OCI-LY7 (cell line): ENCODE measurements around the gene LRRC1. TPM values are rescaled to one million over a fixed set of nuclear protein-coding genes. Genes with fewer than 3 reads are reported as not detected.

ENCODE experiments used
- BruUV-seq: library from RNA; stranded (reverse); fragments of 400-500 nt; replicated peaks from 2 replicates; lab custom pipeline; 2021; lab: Mats Ljungman, UMichigan
- CTCF ChIA-PET: fragments of 300-600 bp; sonication (Branson Sonifier 250); formaldehyde crosslinking; loops from one replicate; lab custom pipeline; 2022; ENCODE audit warnings: antibody characterized with exemption; ENCODE audit not compliant: unreplicated experiment; lab: Charles Lee
- POLR2A ChIA-PET: fragments of 300-600 bp; sonication (Branson Sonifier 250); formaldehyde crosslinking; loops from one replicate; lab custom pipeline; 2022; ENCODE audit warnings: antibody characterized with exemption; lab: Charles Lee
- DNase-seq: peaks from one replicate; pipeline ENCODE4 v3.0.0-alpha.2; 2015; ENCODE audit warnings: low spot score
- H2AFZ ChIP-seq: fragments of 200-600 bp; sonication (generic), shearing (Covaris generic); 2 replicates; pipeline ENCODE4 v1.6.1; 2014; ENCODE audit warnings: mild to moderate bottlenecking, antibody characterized with exemption, low read length, moderate library complexity
- H3K27ac ChIP-seq: fragments of 200-600 bp; sonication (generic); 2 replicates; pipeline ENCODE4 v1.5.1; 2014; ENCODE audit warnings: mixed run types, low read depth, mild to moderate bottlenecking, moderate library complexity, low read length, inconsistent platforms; ENCODE audit not compliant: poor library complexity, severe bottlenecking
- H3K36me3 ChIP-seq: fragments of 200-600 bp; sonication (generic); 2 replicates; pipeline ENCODE4 v1.6.1; 2014; ENCODE audit warnings: mild to moderate bottlenecking, antibody characterized with exemption, low read length, moderate library complexity, mixed read lengths; ENCODE audit not compliant: insufficient read depth
- H3K4me1 ChIP-seq: fragments of 200-600 bp; sonication (generic); 2 replicates; pipeline ENCODE4 v1.5.1; 2014; ENCODE audit warnings: mild to moderate bottlenecking, low read length; ENCODE audit not compliant: insufficient read depth, poor library complexity, severe bottlenecking
- H3K4me2 ChIP-seq: fragments of 200-600 bp; sonication (generic); 2 replicates; pipeline ENCODE4 v1.6.1; 2014; ENCODE audit warnings: mild to moderate bottlenecking, low read length
- H3K4me3 ChIP-seq: fragments of 200-600 bp; sonication (generic); 2 replicates; pipeline ENCODE4 v1.5.1; 2014; ENCODE audit warnings: mild to moderate bottlenecking, low read depth, low read length; ENCODE audit not compliant: poor library complexity, severe bottlenecking
- H3K79me2 ChIP-seq: fragments of 200-600 bp; sonication (generic); 2 replicates; pipeline ENCODE4 v1.6.1; 2016; ENCODE audit warnings: low read depth, mild to moderate bottlenecking, low read length, moderate library complexity, mixed read lengths; ENCODE audit not compliant: insufficient read depth
- H3K9me2 ChIP-seq: fragments of 200-600 bp; sonication (generic); 2 replicates; pipeline ENCODE4 v1.6.1; 2016; ENCODE audit warnings: mild to moderate bottlenecking, low read length, mixed read lengths; ENCODE audit not compliant: insufficient read depth
- H3K9me3 ChIP-seq: fragments of 200-600 bp; sonication (generic); 2 replicates; pipeline ENCODE4 v1.6.1; 2014; ENCODE audit warnings: mild to moderate bottlenecking, mixed run types, low read length, mixed read lengths
- H4K20me1 ChIP-seq: fragments of 200-600 bp; sonication (generic); 2 replicates; pipeline ENCODE4 v1.6.1; 2014; ENCODE audit warnings: mild to moderate bottlenecking, antibody characterized with exemption, low read length, moderate library complexity, mixed read lengths; ENCODE audit not compliant: insufficient read depth
- CTCF ChIP-seq: fragments of 200-600 bp; sonication (generic); conservative IDR thresholded peaks from 2 replicates; pipeline ENCODE4 v1.5.1; 2014; ENCODE audit warnings: mild to moderate bottlenecking, antibody characterized with exemption, low read length, moderate library complexity, mixed read lengths
- EZH2phosphoT487 ChIP-seq: fragments of 200-600 bp; sonication (generic); IDR thresholded peaks from 2 replicates; pipeline ENCODE4 v1.6.1; 2018; ENCODE audit warnings: low read depth, borderline replicate concordance, mild to moderate bottlenecking, mixed run types, antibody characterized with exemption, low read length, moderate library complexity, mixed read lengths
- intact Hi-C: fragments of 100-400 bp; cut with micrococcal nuclease; formaldehyde crosslinking; loops from one replicate; pipeline ENCODE4 v1.10.0; 2022; ENCODE audit not compliant: unreplicated experiment
- total RNA-seq, 2 experiments: library from RNA; depleted of rRNA in 1 of 2; stranded (reverse); fragments of >200 nt in 1 of 2; shearing (Covaris generic) in 1 of 2; gene quantifications; 2 replicates each; pipeline ENCODE4 v1.2.3, GENCODE V29; 2014 to 2022

Gene LRRC1
- total RNA-seq, 2 experiments from 2014 or later, result 8.2 to 8.4 TPM

- BruUV-seq, result no TSS peak
- Histone ChIP-seq H3K36me3 (no peaks in the 10 kb centered on the region), H4K20me1 (peaks cover 10% of the 10 kb centered on the region), H3K4me1 (no peaks in the 10 kb centered on the region), H3K4me3 (no peak overlapping the region), H3K27ac (no peak overlapping the region), H3K9me2 (no peaks in the 10 kb centered on the region), H3K4me2 (no peak overlapping the region), H3K9me3 (no peaks in the 10 kb centered on the region), H2AFZ (no peak overlapping the region), H3K79me2 (no peaks in the 10 kb centered on the region)
- ChIA-PET POLR2A (interaction anchor here (0.6 to 1.4 kb wide), 6 partner anchors 8 to 147 kb away, joined by 3 to 8 read pairs (median 4); no protein-coding TSS in a partner anchor), CTCF (no interaction called here)
- TF ChIP-seq EZH2phosphoT487 (no peak), CTCF (no peak)
- intact Hi-C loops, result no loop called here
- DNase-seq, result no peak
These were observed 33.4 kb downstream of the LRRC1 start for GRCh38 chr6:53828215-53828614.

- Histone ChIP-seq H3K79me2 (no peaks in the 10 kb centered on the region), H3K4me2 (no peak overlapping the region), H3K4me3 (no peak overlapping the region)
These were observed 34.3 kb downstream of the LRRC1 start for GRCh38 chr6:53828966-53829697.

More at GRCh38 chr6:53828966-53829697, 34.3 kb downstream of the LRRC1 start:
- H2AFZ ChIP-seq, result no peak overlapping the region
- TF ChIP-seq CTCF, result no peak
- TF ChIP-seq EZH2phosphoT487, result no peak
- H3K36me3 ChIP-seq, result no peaks in the 10 kb centered on the region
- no TSS peak for BruUV-seq
- CTCF ChIA-PET, result no interaction called here
- POLR2A ChIA-PET, result interaction anchor here (0.6 to 1.4 kb wide), 2 partner anchors 12 to 15 kb away, joined by 3 to 8 read pairs; no protein-coding TSS in a partner anchor
- no peaks in the 10 kb centered on the region for H3K4me1 ChIP-seq
- no peak for DNase-seq
- no peaks in the 10 kb centered on the region for H3K9me2 ChIP-seq
- intact Hi-C loops, result no loop called here
- no peak overlapping the region for H3K27ac ChIP-seq
- peaks cover 10% of the 10 kb centered on the region for H4K20me1 ChIP-seq
- no peaks in the 10 kb centered on the region for H3K9me3 ChIP-seq
